OCI-M1 (cell line): ENCODE measurements around the gene PLOD3.
A peak's percentile ranks its signal among the peaks of the same experiment; 100 is the strongest.

Experiments
- DNase-seq: peaks from one replicate; lab custom pipeline; 2025; lab: John Stamatoyannopoulos, UW

Gene PLOD3

DNA sequence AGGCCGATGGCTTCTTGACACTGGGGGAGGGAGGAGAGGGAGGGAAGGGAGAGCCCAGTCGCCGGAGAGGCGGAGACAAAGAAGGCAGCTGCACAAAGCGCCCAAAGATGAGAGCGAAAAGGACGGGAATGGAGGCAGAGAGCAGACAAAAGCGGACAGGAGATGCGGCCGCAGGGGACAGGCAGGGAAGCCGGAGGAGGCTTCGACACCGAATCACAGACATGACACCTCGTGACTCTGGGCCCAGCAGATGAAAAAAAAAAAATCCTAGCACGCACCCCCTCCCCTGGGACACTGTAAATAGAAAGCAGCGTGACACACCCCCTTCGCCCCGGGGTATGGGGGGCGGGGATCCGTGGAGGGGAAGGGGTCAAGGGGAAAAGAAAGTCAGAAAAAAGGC is 38.3 kb downstream of the PLOD3 start:
- DNase-seq: no peak

DNA sequence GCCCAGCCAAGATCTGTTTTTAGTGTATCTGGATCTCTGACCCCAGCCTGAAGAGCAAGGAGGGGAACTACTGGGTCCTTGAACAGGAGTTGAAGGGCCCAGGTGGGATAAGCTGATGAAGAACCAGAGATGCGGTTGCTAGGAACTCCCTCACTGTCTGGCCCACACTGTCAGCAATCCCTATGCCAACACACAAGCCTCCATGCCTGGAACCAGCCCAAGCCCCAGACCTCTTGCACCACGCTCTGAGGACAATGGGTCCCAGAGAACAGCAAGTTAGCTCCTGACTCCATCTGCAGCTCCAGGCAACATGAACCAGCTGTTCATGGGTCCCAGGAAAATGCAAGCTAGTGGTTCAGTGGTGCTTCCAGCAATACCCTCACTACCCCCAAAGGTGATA is 39.7 kb downstream of the PLOD3 start:
- DNase-seq: no peak

DNA sequence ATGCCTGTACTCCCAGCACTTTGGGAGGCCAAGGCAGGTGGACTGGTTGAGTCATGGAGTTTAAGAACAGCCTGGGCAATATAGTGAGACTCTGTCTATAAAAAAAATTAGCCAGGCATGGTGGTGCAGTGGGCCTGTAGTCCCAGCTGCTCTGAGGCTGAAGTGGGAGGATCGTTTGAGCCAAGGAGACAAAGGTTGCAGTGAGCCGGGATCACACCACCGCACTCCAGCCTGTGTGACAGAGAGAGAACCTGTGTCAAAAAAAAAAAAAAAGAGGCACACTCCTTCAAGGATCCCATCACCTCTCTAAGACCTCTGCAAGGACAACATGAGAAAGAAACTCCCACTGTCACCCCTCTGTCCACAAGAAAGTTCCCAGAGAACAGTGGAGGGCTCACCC is 41.7 kb downstream of the PLOD3 start:
- no peak for DNase-seq

DNA sequence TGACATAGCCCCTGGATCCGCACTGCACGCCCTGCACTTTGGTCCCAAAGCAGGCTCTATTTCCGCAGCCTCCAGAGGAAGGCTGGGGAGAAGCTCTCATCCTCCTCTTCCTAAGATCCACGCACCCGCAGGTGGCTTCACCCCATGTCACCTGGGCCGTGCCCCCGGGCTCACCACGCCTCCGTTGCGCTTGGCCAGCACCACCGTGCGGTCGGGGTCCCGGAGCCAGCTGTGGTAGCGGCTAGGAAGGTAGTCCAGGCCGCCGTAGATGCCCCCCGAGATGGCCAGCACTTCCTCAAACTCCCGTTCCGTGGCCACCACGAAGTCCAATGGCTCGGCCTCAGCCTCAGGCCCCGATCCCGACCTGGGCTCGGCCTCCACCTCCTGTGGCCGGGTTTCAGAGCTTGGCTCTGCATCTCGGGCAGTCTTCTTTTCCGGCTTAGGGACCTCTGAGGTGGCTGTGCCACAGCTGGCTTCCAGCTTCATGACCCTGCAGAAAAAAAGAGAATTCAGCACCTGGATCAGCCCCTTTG is 43.0 kb downstream of the PLOD3 start:
- DNase-seq: no peak

DNA sequence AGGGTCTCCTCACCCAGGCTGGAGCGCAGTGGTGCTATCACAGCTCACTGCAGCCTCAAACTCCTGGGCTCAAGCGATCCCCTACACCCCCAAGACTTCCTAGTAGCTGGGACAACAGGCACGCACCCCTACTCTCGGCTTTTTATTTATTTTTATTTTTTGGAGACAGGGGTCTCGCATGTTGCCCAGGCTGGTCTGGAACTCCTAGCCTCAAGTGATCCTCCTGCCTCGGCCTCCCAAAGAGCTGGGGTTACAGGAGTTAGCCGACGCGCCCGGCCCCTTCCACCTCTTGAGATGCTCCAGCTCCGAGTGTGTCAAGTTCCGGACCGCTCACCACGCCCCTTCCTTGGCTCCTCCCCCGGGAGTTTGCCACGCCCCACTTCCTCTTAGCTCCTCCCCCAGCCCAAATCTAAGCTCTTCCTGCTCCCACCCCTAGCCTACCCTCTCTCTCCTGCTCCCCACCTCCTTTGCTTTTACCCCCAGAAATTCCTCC is 43.6 kb downstream of the PLOD3 start:
- DNase-seq: peak; percentile 74

DNA sequence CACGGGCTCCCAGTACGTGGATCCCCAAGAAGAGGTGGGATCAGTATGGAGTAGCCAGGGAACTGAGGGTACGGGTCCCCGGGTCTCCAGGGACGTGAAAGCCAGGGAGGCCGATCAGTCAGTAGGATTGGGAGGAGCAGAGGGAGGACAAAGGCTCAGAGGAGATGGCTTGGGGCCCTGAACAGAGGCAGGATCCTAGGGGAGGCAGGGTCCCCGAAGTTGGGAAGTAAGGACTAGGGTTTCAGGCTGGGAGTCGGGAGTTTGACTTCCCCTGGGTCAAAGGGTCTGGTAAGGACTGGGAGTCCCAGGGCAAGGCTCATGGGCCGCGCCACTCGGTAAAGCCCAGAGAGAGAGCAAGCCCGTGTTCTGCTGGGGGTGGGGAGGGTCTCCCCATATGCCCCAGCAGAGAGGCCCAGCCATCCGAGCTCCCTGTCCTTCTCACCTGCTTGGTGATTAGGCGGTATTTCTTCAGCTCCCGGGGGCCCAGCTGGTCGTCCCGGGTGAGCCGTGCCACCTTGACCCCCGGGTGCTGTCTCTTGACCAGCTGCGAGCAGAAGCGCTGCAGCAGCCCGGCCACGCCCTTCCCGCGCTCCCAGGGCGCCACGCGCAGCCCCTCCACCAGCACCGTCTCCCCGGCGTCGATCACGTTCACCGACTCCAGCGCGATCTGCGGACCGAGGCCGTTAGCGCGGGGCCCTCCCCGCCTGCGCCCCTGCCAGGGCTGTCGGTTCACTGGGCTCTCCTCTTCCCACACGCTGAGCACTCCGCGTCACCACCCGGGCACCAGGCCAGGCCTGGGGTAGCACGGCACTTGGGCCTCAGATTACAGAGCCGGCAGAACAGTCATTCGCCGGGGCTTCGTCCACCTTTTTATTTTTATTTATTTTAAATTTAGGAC is 44.3 kb downstream of the PLOD3 start:
- no peak for DNase-seq

DNA sequence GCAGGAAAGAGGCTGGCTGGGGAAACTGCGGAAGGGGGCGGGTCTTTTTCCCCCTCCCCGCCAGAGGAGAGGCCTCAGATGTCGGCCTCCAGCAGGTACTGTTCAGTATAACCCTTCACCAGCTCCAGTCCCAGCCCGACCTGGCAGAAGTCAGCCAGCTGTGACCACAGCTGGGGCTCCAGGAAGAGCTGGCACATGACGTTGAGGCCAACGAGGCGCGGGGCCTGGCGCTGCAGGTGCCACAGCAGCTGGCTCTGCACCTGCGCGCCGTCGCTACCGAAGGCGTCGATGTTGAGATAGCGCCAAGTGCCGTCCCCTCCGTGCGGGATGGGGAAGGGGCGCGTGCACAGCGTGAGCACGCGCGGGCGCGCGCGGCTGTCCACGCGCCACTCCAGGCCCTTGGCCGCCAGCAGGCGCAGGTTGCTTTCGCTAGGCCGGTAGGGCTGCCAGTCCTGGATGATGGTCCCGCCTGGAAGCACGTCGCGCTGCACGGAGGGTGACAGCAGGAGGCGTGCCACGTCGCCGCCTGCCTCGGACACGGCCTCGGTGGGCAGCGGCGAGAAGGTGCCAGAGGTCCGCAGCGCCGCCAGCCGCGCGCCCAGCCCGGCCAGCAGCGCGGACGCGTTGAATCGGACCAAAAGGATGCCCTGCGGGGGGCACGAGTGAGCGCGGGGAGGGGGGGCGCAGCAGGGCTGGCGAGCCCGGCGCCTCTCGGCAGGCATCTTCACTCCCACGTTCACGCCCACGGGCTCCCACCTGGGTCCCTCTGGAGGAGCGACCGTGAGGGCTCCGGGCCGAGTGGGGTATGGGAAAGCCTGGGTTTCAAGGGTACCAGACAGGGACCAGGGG is 45.2 kb downstream of the PLOD3 start:
- no peak for DNase-seq

DNA sequence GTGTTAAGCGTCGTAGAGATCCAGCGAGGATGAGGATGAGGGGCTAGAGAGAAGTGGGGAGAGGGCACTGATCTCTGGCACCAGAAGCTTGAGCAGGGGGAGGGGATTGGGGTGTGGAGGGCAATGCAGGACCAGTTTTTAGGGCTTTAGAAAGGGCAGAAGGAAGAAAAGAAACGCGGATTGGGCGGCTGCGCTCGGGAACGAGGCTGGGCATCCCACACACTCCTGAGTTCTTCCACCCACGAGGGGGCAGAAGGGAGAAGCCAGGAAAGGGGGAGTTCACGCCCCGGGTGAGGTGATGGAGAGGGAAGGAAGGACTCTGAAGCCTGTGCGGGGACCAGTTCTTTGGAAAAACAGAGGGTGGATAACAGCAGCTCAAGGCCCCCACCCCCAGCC is 45.9 kb downstream of the PLOD3 start:
- DNase-seq: no peak

DNA sequence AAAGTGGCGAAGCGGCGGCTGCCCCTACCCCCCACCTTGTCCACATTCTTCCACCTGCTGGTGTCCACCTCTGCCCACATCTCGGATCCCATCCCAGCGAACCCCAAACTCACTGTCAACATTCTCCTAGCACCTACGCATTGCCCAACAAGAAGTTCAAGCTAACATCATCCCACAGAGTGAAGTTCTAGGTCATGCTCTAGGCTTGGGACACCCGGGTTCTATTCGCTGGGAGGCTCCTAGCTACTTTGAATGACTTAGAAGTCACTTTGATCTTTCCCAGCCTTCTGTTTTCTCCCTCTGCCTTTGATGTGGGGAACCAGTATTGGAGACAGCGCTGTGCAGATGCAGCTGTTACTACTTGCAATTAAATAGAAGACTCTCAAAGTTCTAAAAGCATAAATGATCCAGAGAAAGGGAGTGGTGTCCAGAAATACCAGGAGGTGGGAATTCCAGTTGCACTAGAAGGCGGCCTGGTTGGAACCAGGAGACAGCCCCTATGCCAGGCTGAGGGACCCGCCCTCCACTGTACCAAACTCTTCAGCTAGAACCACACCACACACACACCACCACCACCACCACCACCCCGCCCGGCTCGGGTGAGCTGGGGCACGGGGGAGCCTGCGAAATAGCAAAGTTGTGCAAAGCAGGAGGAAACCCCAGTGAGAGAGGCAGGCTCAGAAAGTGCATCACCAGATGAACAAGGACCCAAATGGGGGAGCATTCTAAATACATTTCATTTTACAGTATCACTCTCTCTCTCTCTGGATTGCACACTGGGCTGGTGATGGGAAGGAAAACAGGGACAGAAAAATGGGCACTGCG is 46.6 kb downstream of the PLOD3 start:
- DNase-seq: no peak

DNA sequence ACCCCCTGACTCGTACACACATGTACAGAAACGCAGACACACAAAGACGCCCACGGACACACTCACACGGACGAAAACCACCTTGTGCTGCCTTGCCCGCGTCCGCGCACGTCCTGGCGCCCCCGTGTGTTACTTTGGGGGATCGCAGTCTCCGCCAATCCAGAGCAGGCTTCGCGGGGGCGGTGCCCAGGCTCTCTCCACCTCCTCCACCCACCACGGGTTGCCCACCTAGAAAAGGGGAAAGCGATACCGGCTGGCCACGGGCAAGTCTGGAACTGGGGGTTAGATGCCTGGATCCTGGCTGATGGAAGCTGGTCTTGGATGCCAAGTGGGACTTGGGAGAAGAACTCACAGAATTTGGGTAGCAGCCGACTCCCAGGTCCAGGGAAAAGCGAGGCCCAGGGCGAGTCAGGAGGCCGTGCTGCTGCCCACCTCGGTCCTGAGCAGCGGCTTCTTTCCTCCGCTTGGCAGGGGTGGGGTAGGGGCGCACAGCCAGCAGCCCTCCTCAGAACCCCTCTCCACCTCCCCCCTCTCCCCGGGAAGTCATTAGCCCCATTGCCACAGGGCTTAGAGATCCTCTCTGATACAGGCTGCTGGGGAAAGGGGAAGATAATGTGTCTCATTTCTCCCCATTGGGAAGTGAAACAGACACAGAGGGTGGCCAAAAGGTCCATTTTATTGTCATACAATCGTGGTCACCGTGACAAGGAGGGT is 47.4 kb downstream of the PLOD3 start:
- DNase-seq: peak; percentile 89

DNA sequence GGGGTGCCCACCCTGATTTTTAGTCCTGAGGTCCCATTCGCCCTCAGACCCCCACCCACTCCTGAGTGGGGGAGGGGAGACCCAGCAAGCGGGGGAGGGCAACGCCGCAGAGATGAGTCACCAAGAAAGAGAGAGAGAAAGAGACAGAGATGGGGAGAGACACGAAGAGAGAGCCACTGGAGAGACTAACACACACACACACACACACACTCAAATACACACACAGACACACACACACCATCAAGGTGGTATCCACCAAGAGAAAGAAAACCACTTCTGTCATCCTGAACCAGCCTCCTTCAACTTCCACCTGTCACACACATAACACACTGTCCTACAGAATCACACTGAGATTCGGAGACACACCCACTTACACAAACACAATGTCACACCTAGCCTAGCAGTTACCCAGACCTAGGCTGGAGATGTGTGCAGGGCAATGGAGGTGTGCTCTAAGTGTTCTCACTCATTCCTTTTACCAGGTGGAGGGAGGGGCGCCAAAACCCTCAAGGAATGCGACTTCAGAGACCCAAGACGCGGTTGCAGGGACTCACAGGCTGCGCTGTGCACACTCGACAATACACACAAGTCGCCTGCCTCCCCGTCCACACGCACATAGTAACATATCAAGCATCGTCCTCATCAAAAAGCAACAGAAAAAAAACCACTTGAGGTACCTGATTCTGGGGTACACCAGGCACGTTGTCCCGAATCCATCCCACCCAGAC is 48.1 kb downstream of the PLOD3 start:
- DNase-seq: peak; percentile 52

DNA sequence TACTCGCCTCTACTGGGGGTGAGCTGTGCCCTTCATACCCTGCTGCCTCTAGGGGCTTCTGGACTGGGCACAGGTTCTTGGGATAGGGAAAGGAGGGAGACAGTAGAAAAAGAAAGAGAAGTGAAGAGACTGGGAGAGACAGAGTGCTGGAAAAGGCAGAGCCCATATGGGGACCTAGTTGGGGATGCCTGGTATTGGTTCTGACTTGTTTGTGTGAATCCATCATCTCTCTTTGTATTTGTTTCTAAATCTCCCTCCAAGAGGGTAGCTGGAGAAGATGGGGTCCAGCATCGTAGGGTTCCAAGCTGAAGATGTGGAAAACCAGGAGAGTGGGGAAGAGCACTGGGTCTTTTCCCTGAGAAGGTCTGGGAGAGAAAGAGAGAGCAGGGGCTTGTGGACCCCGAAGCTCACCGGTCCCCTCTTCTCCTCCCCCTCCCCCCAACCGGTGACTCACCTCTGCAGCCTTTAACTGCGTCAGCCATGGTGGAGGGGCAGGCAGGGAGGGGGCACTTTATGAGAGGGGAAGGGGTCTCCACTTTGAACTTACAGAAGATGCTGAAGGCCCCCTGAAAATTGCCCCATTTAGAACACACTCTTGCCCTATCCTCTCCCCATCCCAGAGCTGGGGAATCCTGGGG is 48.9 kb downstream of the PLOD3 start:
- no peak for DNase-seq

DNA sequence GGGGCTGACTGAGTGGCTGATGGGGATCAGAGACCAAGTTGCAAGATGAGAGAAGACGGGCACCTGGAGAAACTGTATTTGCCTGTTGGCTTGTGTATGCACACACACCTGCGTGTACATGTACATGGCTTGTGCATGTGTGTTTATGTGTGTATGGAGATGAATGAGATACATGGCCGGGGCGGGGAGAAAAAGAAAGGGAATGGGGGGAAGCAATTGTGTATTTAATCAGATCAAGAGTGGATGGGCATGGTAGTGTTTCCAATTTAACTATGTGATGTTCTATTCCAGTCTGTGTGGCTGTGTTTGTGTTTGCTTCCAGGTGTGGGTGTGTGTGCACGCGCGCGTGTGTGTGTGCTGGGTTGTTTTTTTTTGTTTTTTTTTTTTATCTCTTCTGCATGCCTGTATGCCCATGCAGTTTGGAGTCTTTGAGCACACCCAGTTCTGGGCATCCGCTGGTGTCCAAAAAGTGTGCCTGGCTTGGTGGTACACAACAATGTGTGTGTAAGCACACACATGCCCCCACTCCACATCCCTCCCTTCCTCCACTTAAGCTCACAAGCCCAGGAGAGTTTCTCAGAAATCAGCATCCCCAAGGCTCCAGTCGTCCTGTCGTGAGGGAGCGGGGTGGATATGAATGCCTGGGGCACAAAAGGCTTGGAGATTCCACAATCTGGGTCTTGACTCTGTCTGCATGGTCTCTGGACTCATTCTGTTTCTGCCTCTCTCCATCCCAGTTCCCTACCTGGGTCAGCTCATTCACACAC is 49.6 kb downstream of the PLOD3 start:
- DNase-seq: no peak

DNA sequence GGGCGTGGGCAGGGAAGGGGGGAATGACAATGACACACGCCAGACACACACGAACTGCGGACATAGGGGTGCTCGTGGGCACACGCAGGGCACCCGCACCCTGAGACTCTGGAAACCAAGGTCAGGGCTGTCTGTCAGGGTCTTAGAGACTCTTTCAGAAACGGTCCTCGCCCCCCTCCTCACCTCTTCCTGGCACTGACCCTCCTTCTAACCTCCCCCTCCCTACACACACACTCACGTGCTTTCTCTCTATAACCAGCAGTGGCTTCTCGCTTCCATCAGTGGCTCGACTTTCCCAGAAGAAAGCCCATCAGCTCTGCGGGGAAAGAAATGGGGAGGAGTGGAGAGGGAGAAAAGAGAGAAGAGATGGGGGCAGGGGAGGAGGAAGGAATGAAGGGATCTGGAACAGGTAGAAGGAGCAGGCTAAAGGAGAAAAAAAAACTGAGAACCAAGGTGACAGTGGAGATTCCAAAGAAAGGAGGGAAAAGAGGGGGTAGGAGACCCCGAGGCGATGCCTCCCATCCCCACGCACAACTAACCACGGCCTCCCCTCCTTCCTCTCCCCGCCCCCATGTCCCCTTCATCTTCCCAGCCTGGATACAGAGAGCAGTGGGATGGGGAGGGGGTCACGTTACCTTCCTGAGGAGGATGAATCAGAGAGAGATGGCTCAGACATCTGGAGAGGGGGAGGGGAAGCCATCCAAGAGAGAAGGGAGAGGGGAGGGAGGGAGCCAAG is 50.3 kb downstream of the PLOD3 start:
- peak; percentile 41 for DNase-seq

DNA sequence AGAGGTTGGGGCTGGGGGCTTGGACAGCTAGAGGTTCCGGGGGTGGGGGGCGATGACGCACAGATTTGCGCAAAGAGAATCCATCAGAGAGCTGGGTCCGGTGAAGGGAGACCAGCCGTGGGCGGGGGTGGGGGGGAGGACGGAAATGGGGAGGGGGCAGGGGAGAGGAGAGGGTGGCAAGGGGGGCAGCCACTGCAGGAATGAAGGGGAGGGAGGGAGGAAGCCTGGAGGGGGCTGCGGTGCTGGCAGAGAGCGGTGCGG is 50.8 kb downstream of the PLOD3 start:
- DNase-seq: no peak

DNA sequence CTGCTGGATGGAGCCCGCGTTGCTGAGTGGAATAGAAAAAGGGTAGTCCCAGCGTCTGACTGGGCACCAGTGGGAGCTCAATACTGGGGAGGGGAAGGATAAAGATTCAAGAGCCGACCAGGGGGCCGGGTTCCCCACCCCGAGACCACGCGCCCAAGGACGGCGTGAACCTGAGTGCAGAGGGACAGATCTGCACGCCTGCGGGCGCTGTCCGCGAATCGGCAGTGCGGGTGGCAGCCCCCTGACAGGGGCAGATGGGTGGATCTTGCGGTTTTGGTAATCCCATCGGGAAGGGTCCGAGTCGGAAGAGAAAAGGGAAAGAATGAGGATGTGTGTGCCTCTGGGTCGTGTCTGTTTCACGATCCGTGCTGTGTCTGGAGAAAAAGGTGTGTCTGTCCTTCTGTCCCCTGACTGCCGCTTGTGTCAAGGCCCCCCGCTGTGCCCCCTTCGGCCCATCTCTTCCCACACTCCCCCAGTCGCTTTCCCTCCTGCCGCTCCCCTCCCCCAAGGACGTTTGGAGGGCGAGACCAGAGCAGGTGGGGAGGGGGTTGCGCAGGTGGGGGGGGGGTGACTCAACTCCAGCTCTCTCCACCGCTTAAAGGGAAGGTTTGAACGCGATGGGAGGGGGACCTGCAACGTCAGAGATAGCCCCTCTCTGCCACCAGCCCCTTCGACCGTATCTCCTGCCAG is 51.3 kb downstream of the PLOD3 start:
- DNase-seq: no peak

DNA sequence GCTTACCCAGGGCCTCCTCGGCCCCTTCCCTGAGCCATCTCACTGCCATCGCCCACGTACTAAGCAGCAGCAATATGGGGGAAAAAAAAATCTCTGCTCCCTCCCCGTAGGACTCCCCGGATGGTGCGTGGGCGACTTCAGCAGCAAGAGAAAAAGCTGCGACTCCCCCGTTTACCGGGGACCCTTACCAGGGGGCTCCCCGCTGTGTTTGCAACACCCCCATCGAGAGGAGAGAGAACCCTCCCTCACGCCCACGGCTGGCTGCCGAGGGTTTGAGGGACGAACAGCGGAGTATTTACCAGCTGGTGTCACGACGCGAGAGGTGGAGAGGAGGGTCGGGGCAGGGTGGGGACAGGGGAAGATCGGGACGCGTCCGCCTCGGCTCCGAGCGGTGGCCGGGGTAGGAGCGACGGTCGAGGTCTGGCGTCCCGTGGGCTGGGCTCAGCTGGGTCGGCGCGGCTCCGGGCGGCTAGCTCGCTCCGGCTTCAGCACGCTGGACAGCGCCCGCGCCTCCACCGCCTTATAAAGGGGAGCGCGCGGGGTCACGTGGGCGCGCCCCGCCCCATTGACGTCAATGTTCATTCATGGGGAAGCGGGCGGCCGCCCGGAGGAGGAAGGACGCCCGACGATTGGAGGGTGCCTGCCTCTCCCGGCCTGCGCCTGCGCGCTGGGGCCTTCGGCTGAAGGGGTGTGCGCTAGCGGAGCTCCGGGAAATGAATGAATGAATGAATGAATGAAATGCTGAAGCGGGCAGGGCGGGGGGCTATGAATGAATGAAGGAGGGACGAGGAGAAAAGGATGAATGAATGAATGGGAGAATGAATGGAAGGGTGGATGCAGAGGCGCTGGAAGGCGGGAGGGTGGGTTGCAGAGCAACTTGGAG is 52.1 kb downstream of the PLOD3 start, which contains the start of gene VGF:
TSS of gene VGF (minus strand) at position 495 of the 883 bp plus-strand sequence. CDS start 726 bp downstream, outside the sequence.
- peak; percentile 99 for DNase-seq
